Transverse colon (tissue), 4 donors: Measurements from ENCODE around the gene GREB1L. TPM values are rescaled to one million over a fixed set of nuclear protein-coding genes. Genes with fewer than 3 reads are reported as not detected.

Experiments used
- DNase-seq: peaks from one replicate; pipeline ENCODE4 v3.0.0-alpha.2; 2019
- H3K27ac ChIP-seq, 4 donors: fragments of 200-600 bp; sonication (generic); 2 replicates each; pipeline ENCODE4 v1.5.1; 2016 to 2018; ENCODE audit warnings: inconsistent platforms in 4 of 4
- H3K27me3 ChIP-seq: fragments of 200-600 bp; sonication (generic); 2 replicates; pipeline ENCODE4 v1.5.1; 2017; ENCODE audit warnings: inconsistent platforms
- H3K36me3 ChIP-seq, 4 donors: fragments of 200-600 bp; sonication (generic); 2 replicates each; pipeline ENCODE4 v1.5.1; 2017 to 2019; ENCODE audit warnings: inconsistent platforms in 4 of 4
- H3K4me1 ChIP-seq, 4 donors: fragments of 200-600 bp; sonication (generic); 2 replicates each; pipeline ENCODE4 v1.5.1; 2017 to 2020; ENCODE audit warnings: inconsistent platforms in 4 of 4
- H3K4me3 ChIP-seq, 4 donors: fragments of 200-600 bp; sonication (generic); 1 replicate in 1 of 4; 2 replicates in 3 of 4; pipeline versions ENCODE4 v1.5.1 to v1.6.1; 2017 to 2019; ENCODE audit warnings: inconsistent platforms in 4 of 4
- H3K9me3 ChIP-seq, 2 donors: fragments of 200-600 bp; sonication (generic); 2 replicates each; pipeline ENCODE4 v1.5.1; 2017 to 2019; ENCODE audit warnings: inconsistent platforms in 2 of 2
- CTCF ChIP-seq, 5 experiments: fragments of 200-600 bp in 3 of 5; fragments of 450-650 bp in 2 of 5; sonication (generic) in 3 of 5; IDR thresholded peaks; 1 replicate in 2 of 5; 2 replicates in 3 of 5; pipeline ENCODE4 v1.5.1; 2016 to 2017; ENCODE audit warnings: antibody characterized with exemption in 5 of 5, inconsistent platforms in 3 of 5, mild to moderate bottlenecking in 2 of 5, moderate library complexity in 1 of 5
- EP300 ChIP-seq: sonication (generic); formaldehyde crosslinking; IDR thresholded peaks from one replicate; pipeline ENCODE4 v1.6.1; 2017; ENCODE audit warnings: antibody characterized with exemption, low read depth
- POLR2A ChIP-seq: fragments of 450-650 bp; IDR thresholded peaks from one replicate; pipeline ENCODE4 v1.6.1; 2016; ENCODE audit warnings: antibody characterized with exemption, mild to moderate bottlenecking, moderate library complexity
- POLR2AphosphoS5 ChIP-seq, 3 donors: sonication (generic); formaldehyde crosslinking; IDR thresholded peaks; one replicate each; pipeline ENCODE4 v1.6.1; 2016; ENCODE audit warnings: antibody characterized with exemption in 3 of 3
- WGBS, 2 donors: methylation state at CpG; one replicate each; pipeline ENCODE4 v1.1.5; 2018; ENCODE audit warnings: low coverage in 1 of 2; 5-methylcytosine and 5-hydroxymethylcytosine counted together
- in situ Hi-C, 4 donors: fragments of 200-750 bp; cut with MboI; loops; one replicate each; pipeline versions ENCODE4 v1.15.0 to v1.15.1; 2017; ENCODE audit warnings: low sequenced_read_pairs in 3 of 4, low pct_ligation_motif_present in 1 of 4, low pct_unique_long_range_greater_than_20kb in 1 of 4
- intact Hi-C: fragments of 100-400 bp; cut with DNase I; formaldehyde crosslinking; loops from one replicate; pipeline ENCODE4 v1.15.1; 2023; ENCODE audit warnings: low total_unique reads
- total RNA-seq, 4 donors: library from RNA; depleted of rRNA; stranded (reverse); fragments of >200 nt; gene quantifications; one replicate each; pipeline ENCODE4 v1.1.0, GENCODE V29; 2016

Gene GREB1L
- total RNA-seq, 4 donors from 2014 or later = 1.1 to 1.5 TPM; not detected in 2

DNA sequence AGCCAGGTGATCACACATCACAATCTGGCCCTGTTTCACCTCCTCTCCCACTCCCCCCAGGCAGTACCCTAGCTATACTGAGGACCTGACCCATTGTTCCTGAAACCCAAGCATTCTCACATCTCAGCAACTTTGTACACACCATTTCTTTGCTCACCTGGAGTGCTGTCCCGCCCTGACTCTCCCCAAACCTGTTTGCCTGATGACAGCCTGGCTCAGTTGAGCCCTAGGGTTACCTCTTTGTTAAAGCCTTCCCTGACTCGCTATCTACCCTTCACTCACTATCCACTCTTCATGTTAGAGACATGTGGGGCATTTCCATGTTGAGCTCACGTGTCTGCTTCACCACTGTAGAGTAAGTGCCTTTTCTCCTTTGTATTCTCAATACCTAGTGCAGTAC lies 49.1 kb downstream of the GREB1L start:
- in situ Hi-C loops = loop anchor here in 1 of 4 donors (25.0 kb wide), 2 partner anchors 96 to 104 kb away; no protein-coding TSS in a partner anchor

DNA sequence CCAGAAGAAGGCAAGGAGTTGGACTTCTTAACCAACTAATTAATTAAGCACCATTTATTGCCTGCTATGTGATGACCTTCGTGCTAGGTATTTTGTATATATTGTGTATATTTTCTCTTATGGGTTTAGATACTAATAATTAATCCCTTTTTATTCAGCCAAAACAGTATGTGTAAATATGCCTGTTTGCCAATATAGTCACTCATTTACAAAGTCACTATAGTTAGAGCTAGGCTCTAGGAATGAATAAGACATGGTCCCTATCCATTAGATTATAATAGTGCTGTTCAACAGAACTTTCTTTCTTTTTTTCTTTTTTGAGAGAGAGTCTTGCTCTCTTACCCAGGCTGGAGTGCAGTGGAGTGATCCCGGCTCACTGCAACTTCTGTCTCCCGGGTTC lies 51.4 kb downstream of the GREB1L start:
- in situ Hi-C loops = loop anchor here in 1 of 4 donors (25.0 kb wide), 2 partner anchors 94 to 106 kb away; no protein-coding TSS in a partner anchor
- 89 to 92% methylated on average over 3 of the region's 3 CpGs for WGBS, 2 donors
- intact Hi-C loops = no loop called here
- Histone ChIP-seq H3K4me1 (peaks cover 0 to 3% (median 0%) of the 10 kb centered on the region in 4 donors), H3K4me3 (no peak overlapping the region), H3K27ac (no peak overlapping the region), H3K36me3 (no peaks in the 10 kb centered on the region), H3K9me3 (no peaks in the 10 kb centered on the region), H3K27me3 (no peaks in the 10 kb centered on the region)
- no peak for DNase-seq
- TF ChIP-seq EP300 (no peak), POLR2A (no peak)

More for the DNA sequence above, 49.1 kb downstream of the GREB1L start:
- 71 to 75% methylated on average over 1 to 3 of the region's 3 CpGs for WGBS, 2 donors
- Histone ChIP-seq H3K4me3 (no peak overlapping the region), H3K9me3 (no peaks in the 10 kb centered on the region), H3K27me3 (no peaks in the 10 kb centered on the region), H3K36me3 (no peaks in the 10 kb centered on the region), H3K27ac (no peak overlapping the region), H3K4me1 (peaks cover 0 to 3% (median 0%) of the 10 kb centered on the region in 4 donors)
- DNase-seq = no peak
- intact Hi-C loops = no loop called here
- TF ChIP-seq POLR2AphosphoS5 (IDR thresholded peaks at IDR 0.05) (no peak), POLR2A (no peak), CTCF (IDR thresholded peaks at IDR 0.05) (no peak), EP300 (no peak)

DNA sequence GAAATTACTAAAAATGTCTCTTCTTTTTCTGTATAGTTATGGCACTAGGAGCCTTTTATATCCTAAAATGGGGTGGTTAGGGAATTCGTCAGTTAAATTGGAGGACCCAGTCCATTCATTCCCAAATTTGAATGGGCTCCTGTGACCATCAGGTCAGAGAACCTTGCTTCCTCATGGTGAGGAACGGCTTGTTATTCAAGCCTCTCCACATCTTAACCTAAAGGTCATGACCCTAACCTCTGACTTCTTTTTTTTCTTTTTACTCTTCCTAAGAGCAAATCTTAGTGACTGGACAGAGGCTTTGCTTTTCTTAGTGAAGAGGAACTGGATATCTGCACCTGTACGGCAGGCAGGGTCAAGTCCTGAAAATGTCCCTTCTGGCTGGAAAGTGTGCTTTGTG lies 53.1 kb downstream of the GREB1L start:
- Histone ChIP-seq H3K27me3 (no peaks in the 10 kb centered on the region), H3K4me3 (no peak overlapping the region), H3K4me1 (peaks cover 0 to 3% (median 0%) of the 10 kb centered on the region in 4 donors), H3K9me3 (no peaks in the 10 kb centered on the region), H3K27ac (no peak overlapping the region), H3K36me3 (no peaks in the 10 kb centered on the region)
- 80 to 88% methylated on average over 3 of the region's 3 CpGs for WGBS, 2 donors
- no peak for DNase-seq
- in situ Hi-C loops (loop anchor here in 1 of 4 donors (25.0 kb wide), 2 partner anchors 92 to 108 kb away; no protein-coding TSS in a partner anchor), intact Hi-C loops (no loop called here)
- TF ChIP-seq EP300 = no peak
- TF ChIP-seq CTCF (IDR thresholded peaks at IDR 0.05) = no peak
- TF ChIP-seq POLR2AphosphoS5 (IDR thresholded peaks at IDR 0.05) = no peak
- no peak for TF ChIP-seq POLR2A

- TF ChIP-seq EP300 (no peak), POLR2A (no peak), CTCF (IDR thresholded peaks at IDR 0.05) (no peak), POLR2AphosphoS5 (IDR thresholded peaks at IDR 0.05) (no peak)
- H3K4me1 ChIP-seq = peaks cover 0 to 3% (median 0%) of the 10 kb centered on the region in 4 donors
- H3K4me3 ChIP-seq = no peak overlapping the region
- H3K27me3 ChIP-seq = no peaks in the 10 kb centered on the region
- H3K27ac ChIP-seq = no peak overlapping the region
- intact Hi-C loops (no loop called here), in situ Hi-C loops (loop anchor here in 1 of 4 donors (25.0 kb wide), 2 partner anchors 91 to 109 kb away; no protein-coding TSS in a partner anchor)
- no peak for DNase-seq
- no peaks in the 10 kb centered on the region for H3K9me3 ChIP-seq
- H3K36me3 ChIP-seq = no peaks in the 10 kb centered on the region
- 88 to 92% methylated on average over 1 of the region's 1 CpG for whole genome bisulfite sequencing, 2 donors
Measured at GRCh38 chr18:21296045-21296444, 54.0 kb downstream of the GREB1L start.

DNA sequence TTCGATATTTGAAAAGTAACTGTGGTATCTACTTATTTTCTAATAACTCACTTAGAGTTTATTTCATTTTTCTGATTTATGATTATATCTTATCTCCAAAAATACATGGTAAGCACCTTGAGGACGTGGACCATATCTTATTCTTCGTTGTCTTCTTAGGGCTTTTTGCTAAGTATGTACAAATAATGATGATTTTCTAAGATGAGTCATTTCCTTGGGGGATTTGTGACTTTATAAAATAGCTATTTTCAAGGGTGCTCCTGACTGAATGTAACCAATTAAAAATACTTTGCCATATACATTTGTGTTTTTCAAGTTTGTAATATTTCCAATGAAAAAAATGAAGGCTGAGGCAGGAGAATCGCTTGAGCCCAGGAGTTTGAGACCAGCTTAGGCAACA lies 56.3 kb downstream of the GREB1L start:
- no peak overlapping the region for H3K27ac ChIP-seq
- intact Hi-C loops = no loop called here
- H3K4me3 ChIP-seq = no peak overlapping the region
- H3K27me3 ChIP-seq = no peaks in the 10 kb centered on the region
- DNase-seq = no peak
- in situ Hi-C loops = loop anchor here in 1 of 4 donors (25.0 kb wide), 2 partner anchors 89 to 111 kb away; no protein-coding TSS in a partner anchor
- TF ChIP-seq EP300 (no peak), CTCF (IDR thresholded peaks at IDR 0.05) (no peak), POLR2A (no peak), POLR2AphosphoS5 (IDR thresholded peaks at IDR 0.05) (no peak)
- no peaks in the 10 kb centered on the region for H3K9me3 ChIP-seq
- WGBS, 2 donors = 67 to 78% methylated on average over 4 of the region's 4 CpGs
- no peaks in the 10 kb centered on the region for H3K36me3 ChIP-seq
- no peaks in the 10 kb centered on the region for H3K4me1 ChIP-seq
